Tibial artery (tissue), 4 donors: ENCODE measurements around the gene SPDYE4.
A peak's percentile ranks its signal among the peaks of the same experiment; 100 is the strongest.

Experiments used
- DNase-seq, 2 donors: peaks; one replicate each; pipeline ENCODE4 v3.0.0-alpha.2; 2019
- H3K27ac ChIP-seq, 2 donors: fragments of 200-600 bp; sonication (generic) in 1 of 2; 1 replicate in 1 of 2; 2 replicates in 1 of 2; pipeline ENCODE4 v1.5.1; 2018 to 2019; ENCODE audit warnings: mild to moderate bottlenecking in 1 of 2
- H3K27me3 ChIP-seq, 2 donors: fragments of 200-600 bp; sonication (generic) in 1 of 2; one replicate each; pipeline versions ENCODE4 v1.5.1 to v1.6.0; 2016 to 2019
- H3K36me3 ChIP-seq, 3 donors: fragments of 200-600 bp; sonication (generic) in 2 of 3; one replicate each; pipeline ENCODE4 v1.5.1; 2016 to 2019; ENCODE audit warnings: mild to moderate bottlenecking in 2 of 3
- H3K4me1 ChIP-seq, 4 donors: fragments of 200-600 bp; sonication (generic) in 2 of 4; 1 replicate in 3 of 4; 2 replicates in 1 of 4; pipeline ENCODE4 v1.5.1; 2016 to 2019
- H3K4me3 ChIP-seq, 2 donors: fragments of 200-600 bp; sonication (generic) in 1 of 2; 1 replicate in 1 of 2; 2 replicates in 1 of 2; pipeline ENCODE4 v1.5.1; 2018 to 2019; ENCODE audit warnings: mild to moderate bottlenecking in 2 of 2
- H3K9me3 ChIP-seq, 3 donors: fragments of 200-600 bp; sonication (generic) in 1 of 3; one replicate each; pipeline ENCODE4 v1.5.1; 2016 to 2019
- CTCF ChIP-seq, 2 experiments: fragments of 200-600 bp in 1 of 2; fragments of 450-650 bp in 1 of 2; IDR thresholded peaks; one replicate each; pipeline ENCODE4 v1.5.1; 2017 to 2019; ENCODE audit warnings: antibody characterized with exemption in 2 of 2, mild to moderate bottlenecking in 1 of 2, moderate library complexity in 1 of 2
- intact Hi-C: fragments of 100-400 bp; cut with DNase I; formaldehyde crosslinking; loops from one replicate; pipeline ENCODE4 v1.15.0; 2023; ENCODE audit warnings: low total_unique reads

SPDYE4 gene

GRCh38 chr17:8725881-8726876, 32.2 kb downstream of the SPDYE4 start:
- TF ChIP-seq CTCF (IDR thresholded peaks at IDR 0.05) = no peak
- Histone ChIP-seq H3K4me3 (no peak overlapping the region), H3K27me3 (no peaks in the 10 kb centered on the region), H3K9me3 (no peaks in the 10 kb centered on the region), H3K4me1 (peaks cover 0 to 36% (median 15%) of the 10 kb centered on the region in 4 donors), H3K36me3 (no peaks in the 10 kb centered on the region), H3K27ac (peak overlapping the region in 1 of 2 donors; percentile 46)
- intact Hi-C loops = no loop called here
- DNase-seq = peak in 1 of 2 donors; percentile 61

- Histone ChIP-seq H3K4me3 (no peak overlapping the region), H3K27ac (peak overlapping the region in 1 of 2 donors; percentile 33), H3K4me1 (peaks cover 0 to 43% (median 18%) of the 10 kb centered on the region in 4 donors), H3K9me3 (no peaks in the 10 kb centered on the region), H3K36me3 (no peaks in the 10 kb centered on the region), H3K27me3 (no peaks in the 10 kb centered on the region)
- TF ChIP-seq CTCF (IDR thresholded peaks at IDR 0.05) = no peak
- peak in 1 of 2 donors; percentile 48 for DNase-seq
- intact Hi-C loops = no loop called here
Measured at GRCh38 chr17:8724451-8724850, 33.9 kb downstream of the SPDYE4 start.

GRCh38 chr17:8720596-8720995, 37.8 kb downstream of the SPDYE4 start:
- DNase-seq = peak in 1 of 2 donors; percentile 24
- no peak overlapping the region for H3K27ac ChIP-seq
- TF ChIP-seq CTCF (IDR thresholded peaks at IDR 0.05) = no peak
- H3K36me3 ChIP-seq = no peaks in the 10 kb centered on the region
- no peaks in the 10 kb centered on the region for H3K9me3 ChIP-seq
- no peak overlapping the region for H3K4me3 ChIP-seq
- intact Hi-C loops = no loop called here
- no peaks in the 10 kb centered on the region for H3K27me3 ChIP-seq
- H3K4me1 ChIP-seq = peaks cover 0 to 33% (median 9%) of the 10 kb centered on the region in 4 donors

GRCh38 chr17:8719291-8720246, 38.8 kb downstream of the SPDYE4 start:
- Histone ChIP-seq H3K27ac (no peak overlapping the region), H3K36me3 (no peaks in the 10 kb centered on the region), H3K4me1 (peaks cover 0 to 24% (median 9%) of the 10 kb centered on the region in 4 donors), H3K9me3 (no peaks in the 10 kb centered on the region), H3K4me3 (no peak overlapping the region), H3K27me3 (no peaks in the 10 kb centered on the region)
- intact Hi-C loops = no loop called here
- TF ChIP-seq CTCF (IDR thresholded peaks at IDR 0.05) = no peak
- DNase-seq = peak in 1 of 2 donors; percentile 23

- Histone ChIP-seq H3K27ac (no peak overlapping the region), H3K27me3 (no peaks in the 10 kb centered on the region), H3K4me3 (no peak overlapping the region), H3K4me1 (peaks cover 0 to 18% (median 9%) of the 10 kb centered on the region in 4 donors), H3K36me3 (no peaks in the 10 kb centered on the region), H3K9me3 (no peaks in the 10 kb centered on the region)
- no peak for TF ChIP-seq CTCF (IDR thresholded peaks at IDR 0.05)
- peak in 1 of 2 donors; percentile 43 for DNase-seq
- intact Hi-C loops = no loop called here
Measured at GRCh38 chr17:8718001-8718563, 40.3 kb downstream of the SPDYE4 start.
